HG02852 (cell line): ENCODE results near the gene HNRNPLL.
A peak's percentile ranks its signal among the peaks of the same experiment; 100 is the strongest.
"Not testable (repeated sequence)": the region's sequence is repeated elsewhere in the genome, so short reads cannot be mapped to it uniquely, and the experiment has no call there.

ENCODE experiments used
- ATAC-seq: cut with Tn5 transposase; IDR thresholded peaks from one replicate; pipeline ENCODE4 v1.9.1; 2021; ENCODE audit warnings: mild to moderate bottlenecking, moderate library complexity; ENCODE audit not compliant: unreplicated experiment

Gene HNRNPLL

DNA sequence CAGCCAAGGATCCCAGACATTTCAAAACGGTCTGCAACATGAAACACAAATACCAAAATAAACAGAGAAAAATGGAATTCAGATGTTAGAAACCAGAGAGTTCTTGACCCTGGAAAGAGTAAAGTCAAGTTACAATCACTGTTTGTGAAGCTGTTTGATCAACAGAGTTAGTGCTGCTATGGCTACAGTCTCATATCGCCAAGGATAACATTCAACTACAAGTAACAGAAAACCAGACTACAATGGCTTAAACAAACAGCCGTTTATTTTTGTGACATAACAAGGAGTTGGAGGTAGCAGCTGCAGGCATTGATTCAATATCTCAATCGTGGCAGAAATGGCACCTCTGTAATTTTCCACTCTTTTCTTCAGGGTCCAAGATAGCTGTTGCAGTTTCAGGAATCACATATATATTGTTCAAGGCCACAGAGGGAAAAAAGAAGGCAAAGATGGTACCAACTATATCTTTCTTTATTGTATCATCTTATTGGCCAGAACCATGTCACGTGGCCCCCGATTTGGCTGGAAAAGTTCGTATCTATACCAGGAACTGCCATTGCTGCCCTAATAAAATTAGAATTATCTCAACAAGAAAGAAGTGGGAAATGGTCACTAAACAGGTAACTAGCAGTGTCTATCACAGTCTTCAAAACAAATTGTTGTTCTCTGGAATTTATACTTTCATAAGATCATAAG lies 17.7 kb upstream of the HNRNPLL start:
- ATAC-seq: no peak

DNA sequence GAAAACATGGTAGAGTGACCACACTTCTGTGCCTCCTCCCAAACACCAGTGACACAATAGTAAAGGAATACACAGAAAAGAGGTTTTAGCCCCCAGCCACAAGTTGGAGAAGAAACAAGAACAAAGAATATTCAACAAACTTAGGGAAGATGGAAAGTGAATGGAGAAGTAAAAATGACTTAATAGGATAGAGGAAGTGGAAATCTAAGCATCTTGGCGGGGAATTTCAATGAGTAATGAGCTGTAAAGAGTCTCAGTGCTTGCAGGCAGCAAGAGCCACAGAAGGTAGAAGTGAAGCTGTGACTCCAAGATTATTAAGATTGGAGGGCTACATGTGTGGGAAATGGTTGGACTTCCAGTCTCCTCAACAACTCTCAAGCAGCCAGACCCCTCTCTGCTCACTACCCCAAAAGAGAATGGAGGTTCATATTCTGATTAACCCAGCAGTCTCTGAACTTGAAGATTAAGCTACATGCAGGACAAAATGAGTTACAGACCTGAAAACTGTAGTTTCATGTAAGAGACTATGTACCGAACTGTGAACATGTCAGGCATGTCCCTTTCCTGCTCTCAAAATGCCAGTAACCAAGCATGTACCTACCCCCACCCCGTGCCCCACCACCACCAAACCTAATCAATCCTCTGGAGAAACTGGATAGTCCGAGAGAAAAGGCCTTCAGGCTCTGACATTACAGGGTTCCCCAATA lies 16.9 kb upstream of the HNRNPLL start:
- ATAC-seq: peak; percentile 66

DNA sequence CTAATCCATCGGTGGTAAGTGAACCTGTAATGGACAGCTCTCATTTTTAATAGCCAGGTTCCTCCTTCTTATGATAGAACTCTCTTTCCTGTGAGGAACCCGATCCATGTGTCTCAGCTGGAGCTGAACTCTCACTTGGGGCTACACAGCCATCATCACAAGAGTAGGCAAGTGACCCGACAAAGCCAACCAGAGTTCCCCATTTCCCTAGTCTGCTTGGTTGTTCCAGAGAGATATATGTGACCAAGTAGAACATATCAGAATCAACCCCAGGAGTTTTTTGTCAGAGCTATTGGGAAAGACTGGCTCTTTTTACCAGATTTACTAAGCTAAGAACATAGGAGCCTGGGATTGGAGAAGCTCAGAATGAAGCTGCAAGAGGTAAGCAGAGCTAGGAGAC lies 14.6 kb upstream of the HNRNPLL start:
- no peak for ATAC-seq

DNA sequence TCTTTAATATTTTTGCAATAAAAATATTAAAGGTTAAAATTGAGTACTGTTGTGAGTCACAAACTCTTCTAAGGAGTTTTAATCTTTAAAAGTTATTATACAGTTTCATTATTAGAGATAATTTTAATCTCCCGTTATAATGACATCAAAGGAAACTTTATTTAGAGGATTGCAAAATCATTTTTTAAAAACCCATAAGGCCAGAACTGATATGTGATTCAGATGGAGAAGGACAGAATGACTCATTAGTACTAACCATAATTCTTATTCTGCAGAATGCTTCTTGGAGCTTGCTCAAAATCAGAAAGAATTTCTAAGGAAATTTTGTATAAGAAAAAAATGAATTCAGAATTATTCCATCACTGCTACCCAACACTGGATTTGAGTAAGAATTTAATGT lies 12.5 kb upstream of the HNRNPLL start:
- ATAC-seq: no peak

DNA sequence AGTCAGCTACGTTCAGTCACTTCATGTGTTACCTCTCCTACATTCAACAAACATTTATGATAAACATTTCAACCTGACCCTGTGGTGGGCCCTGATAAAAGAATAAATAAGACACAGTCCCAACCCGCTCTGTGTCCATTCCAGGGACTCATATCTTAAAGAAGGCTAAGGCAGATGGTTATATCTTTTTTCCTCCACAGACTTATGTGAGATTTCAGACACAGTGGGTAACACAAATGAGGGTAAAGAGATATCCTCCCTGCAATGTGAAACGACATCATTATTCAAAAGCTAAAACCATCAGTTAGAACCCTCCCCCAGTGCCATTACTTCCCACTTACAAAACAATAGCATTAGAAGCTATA lies 11.1 kb upstream of the HNRNPLL start:
- ATAC-seq: no peak

DNA sequence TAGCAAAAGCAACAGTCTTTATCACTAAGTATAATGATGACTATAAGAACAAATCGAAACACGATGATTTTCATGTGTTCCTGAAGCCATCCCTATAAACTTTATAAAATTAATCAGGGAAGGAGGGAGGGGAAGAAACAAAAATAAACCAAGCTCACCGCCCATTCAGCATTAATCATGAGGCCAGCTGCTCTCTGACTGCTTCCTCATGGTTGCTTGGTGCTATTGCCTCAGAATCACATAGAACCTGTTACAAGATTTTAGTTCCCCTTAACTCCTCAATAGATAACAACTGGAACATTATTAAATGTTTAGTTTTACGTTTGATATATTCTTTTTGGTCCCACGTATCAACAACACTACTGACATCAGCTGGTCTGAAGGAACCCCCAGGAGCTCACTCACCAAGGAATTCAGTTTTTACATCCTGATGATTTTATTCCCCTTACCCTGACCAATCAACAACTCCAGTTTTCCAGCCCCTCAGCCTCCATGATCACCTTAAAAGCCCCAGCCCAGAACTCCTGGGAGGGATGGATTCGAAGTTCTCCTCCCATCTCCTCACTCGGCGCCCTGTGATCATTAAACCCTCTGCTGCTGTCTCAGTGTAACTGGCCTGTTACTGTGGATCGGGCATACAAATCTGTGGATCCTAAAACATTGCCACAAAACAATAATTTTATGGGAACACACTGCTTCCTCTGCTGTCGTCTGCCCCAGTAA lies 10.6 kb upstream of the HNRNPLL start:
- no peak for ATAC-seq

DNA sequence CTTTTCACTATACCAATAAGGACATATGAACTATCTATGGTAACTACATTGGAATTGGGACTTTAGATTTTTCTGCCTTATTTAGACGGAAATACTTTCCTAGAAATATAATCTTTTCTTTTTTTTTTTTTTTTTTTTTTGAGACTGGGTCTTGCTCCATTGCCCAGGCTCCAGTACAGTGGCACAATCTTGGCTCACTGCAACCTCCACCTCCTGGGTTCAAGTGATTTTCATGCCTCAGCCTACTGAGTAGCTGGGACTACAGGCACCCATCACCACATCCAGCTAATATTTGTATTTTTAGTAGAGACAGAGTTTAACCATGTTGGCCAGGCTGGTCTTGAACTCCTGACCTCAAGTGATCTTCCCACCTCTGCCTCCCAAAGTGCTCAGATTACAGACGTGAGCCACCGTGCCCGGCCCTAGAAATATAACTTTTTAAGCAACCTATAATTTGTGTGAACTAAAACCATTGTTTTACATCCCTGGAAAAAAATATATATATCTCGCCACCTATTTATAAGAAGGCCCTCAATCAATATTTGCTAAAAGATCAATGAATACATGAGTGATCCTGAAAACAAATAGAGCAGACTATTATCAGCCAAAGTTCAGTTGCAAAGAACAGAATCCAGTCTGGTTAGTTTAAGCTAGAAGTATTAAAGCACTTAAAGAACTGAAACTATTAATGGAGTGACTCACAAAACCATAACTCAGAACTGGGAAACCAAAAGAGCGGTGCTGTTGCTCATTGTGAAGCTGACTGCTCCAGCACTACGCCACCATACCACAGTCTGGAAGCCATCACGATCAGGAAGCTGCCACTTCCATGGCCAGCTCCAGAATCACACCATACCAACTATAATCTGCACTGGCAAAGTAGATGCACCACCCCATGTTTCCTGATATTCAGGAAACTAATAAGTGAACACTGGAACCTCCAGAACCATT lies 8.4 kb upstream of the HNRNPLL start:
- ATAC-seq: peak; percentile 69

DNA sequence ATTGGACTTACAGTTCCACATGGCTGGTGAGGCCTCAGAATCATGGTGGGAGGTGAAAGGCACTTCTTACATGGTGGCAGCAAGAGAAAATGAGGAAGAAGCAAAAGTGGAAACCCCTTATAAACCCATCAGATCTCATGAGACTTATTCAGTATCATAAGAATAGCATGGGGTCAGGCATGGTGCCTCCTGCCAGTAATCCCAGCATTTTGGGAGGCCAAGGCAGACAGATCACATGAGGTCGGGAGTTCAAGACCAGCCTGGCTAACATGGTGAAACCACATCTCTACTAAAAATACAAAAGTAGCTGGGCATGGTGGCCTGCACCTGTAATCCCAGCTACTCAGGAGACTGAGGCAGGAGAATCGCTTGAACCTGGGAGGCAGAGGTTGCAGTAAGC lies 6.5 kb upstream of the HNRNPLL start:
- not testable (repeated sequence) for ATAC-seq

DNA sequence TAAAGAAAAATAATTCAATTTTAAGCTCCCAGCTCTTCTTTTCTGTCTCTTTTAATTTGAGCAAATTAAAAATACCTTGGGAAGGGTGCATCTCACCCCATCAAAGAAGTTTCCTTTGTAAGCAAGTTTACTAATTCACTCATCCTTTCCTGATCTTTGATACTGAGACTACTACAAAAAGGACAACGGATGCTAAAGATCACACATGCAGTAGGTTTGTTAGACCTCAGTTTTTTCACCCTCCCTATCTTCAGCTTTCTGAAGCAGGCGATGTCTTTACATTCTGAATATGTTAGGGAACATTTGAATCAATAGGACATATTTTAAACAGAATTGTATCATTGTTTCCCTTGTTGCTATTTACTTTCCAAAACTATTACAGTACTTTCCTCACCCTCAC lies 6.0 kb upstream of the HNRNPLL start:
- no peak for ATAC-seq

DNA sequence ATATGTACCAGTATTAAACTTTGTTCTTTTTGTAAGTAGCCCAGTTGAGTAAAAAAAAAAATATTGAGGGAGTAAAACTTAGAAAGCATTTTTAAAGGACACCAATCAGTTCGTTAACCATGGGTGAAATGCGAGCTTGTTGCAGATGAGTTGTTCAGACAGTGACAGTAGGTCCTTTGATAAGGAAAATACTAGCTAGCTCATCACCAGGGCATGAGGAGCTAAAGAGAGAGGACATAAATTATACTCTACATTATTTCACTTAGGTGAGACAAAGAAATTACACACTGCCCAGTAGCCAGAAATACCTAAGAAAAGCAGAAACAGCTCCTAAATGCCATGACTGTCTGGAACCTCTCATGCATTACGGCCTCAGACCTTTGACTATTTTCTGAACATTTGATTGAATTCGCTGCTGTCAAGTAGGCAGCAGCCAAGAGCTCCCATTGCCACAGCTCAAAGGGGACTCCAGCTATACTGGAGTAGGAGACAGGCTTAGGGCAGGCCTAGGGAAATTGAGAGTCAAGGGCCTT lies 2.6 kb upstream of the HNRNPLL start:
- no peak for ATAC-seq

DNA sequence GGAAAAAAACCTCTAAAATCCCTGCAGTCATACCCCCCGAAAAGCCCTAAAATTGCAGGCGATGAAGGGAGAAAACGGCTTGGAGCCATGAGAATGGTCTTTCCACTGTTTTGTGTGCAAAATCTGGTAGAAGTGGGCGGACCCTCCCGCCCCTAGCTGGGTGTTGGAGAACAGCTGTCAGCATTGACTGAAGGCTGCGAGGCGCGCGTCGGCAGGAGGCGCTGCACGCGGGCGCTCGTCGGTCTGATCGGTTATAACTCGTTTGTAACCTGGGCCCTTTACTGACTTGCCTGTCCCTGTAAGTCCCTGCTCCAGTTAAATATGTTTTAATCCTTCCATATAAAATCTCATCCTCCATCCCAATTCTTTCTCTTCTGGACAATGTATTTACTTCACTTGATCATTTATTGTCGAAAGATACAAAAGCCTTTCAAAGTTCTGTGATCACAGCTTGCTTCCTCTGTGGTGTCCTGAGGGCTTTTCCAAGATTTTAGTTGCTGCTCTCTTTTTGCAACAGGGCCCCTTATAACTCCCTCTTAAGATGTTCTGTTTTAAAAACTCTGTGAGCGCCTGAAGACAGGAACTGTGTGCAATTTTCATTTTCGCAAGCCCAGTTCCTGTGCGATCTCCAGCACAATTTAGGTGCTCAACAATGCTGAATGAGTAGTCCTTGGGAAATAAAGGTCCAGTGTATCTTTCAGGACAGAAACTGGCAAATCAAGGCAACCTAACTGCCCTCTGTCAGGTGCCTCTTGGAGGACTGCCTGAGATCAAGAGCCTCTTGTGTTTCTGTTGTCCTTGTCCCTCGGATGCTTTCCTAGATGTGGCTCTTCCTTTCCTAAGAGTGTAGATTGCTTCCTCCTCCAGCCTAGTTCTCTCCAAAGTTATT lies 918 bp upstream of the HNRNPLL start:
- peak; percentile 41 for ATAC-seq

DNA sequence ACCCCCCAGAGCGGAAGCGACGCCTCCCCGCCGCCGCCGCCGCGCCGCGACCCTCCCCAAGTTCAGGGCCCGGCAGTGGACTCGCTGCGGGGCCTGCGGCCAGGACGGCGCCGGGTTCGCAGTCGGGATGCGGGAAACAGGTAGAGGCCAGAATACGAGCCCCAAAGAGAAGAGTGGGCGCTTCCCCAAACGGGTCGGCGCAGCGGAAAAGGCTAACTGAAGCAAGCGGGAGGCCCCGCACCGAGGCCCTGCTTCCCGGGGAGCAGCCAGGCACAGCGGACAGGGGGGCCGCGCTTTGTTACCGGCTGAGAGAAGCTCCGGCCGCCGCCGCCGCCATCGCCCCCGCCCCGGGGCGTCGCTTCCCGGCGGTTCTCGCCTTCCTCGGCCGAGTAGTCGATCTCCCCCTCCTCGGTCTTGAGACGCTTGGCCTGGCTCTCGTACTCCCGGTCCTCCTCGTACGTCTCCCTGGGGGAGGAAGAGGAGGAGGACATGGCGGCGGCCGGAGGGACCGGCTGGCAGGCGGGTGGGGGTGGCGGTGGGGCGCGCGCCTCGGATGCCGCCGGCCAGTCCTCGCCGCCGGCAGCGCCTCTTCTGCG lies 494 bp downstream of the HNRNPLL start:
- peak; percentile 34 for ATAC-seq

DNA sequence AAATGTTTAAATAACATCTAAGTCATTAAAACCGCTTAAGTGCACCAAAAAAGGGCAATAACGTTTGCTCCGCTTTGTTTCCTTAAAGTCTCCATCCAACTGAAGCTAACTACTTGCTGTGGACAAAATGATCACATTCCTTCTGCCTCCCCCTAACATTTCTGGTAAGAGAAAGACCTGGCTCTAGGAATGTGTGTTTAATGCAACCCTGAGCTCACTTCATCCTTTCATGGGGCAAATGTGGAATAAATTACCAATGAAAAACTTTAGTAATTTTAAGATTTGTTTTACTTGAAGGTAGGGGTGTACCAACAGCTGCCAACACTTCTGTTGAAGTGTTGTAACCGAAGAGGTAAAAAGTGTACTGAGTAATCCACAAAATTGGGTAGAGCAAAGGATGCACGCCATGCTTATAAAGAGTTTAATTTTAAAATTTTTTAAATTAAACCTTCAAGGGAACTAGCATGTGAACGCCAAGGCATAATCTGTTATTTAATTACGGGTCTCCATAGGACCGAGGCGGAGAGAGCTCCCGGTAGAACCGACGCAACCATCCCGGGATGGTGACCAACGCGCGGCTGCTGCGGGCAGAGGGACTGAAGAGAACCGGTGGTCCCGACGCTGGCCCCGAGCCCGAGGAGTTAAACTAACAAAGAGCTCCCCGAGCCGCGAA lies 1.1 kb downstream of the HNRNPLL start:
- ATAC-seq: no peak

DNA sequence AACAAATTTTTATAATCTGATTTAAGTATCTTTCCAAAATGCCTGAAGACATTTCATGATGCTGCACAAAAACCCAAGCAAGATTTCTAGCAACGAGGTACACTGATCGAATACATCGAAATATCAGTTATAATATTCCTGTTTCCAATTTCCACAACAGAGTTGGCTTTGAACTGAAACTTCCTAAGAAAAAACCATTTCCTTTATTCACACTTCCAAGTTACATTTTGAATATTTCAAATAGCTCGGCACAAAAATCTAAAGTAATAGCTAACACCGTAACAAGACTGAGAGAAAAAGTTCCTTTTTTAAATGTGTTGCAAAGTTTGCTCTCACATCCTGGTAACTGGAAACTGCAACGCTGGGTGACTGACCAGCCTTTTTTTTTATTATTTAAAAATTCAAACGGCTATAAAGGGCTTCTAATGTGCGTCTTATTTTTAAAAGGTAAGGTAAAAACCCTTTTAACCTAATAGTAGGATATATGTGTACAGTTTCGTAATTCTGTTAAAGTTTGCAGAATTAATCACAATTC lies 1.7 kb downstream of the HNRNPLL start:
- no peak for ATAC-seq

DNA sequence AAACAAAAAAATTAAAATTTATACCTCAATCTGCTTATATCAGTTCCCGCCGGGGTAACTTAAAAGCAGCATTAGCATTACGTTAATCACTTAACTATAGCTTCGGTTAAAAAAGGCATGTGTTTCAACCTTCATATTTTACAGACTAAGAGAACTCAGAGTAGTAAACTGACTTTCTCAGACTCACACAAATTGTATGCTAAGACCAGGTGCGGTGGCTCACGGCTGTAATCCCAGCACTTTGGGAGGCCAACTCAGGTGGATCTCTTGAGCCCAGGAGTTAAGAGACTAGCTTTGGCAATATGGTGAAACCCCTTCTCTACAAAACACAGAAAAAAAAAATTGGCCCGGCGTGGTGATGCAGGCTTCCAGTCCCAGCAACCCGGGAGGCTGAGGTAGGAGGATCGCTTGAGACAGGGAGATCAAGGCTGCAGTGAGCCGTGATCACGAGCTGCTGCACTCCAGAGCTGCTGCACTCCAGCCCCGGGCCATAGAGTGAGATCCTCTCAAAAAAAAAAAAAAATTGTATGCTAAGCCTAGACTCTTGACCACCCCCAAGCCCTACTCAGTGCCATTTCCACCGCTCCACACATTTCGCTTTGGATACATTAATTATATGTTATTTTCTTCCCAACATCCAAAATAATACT lies 2.4 kb downstream of the HNRNPLL start:
- no peak for ATAC-seq

DNA sequence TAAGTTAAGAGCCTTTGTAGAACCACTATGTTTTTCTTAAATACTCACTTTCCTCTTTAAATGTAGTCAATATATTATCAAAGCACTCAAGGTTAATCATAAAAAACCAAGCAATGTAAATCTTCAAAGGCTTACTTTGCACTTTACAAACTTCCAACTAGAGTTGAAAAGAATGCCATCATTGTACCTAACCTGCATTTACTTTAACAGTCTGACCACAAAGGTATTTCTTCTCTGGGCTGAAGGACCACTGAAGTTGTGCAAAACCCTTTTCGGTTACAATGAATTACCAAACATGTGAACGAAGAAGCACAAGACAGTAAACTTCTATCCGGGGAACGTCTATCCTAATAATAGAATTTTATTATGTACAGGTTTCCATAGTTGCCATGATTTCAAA lies 3.0 kb downstream of the HNRNPLL start:
- no peak for ATAC-seq

DNA sequence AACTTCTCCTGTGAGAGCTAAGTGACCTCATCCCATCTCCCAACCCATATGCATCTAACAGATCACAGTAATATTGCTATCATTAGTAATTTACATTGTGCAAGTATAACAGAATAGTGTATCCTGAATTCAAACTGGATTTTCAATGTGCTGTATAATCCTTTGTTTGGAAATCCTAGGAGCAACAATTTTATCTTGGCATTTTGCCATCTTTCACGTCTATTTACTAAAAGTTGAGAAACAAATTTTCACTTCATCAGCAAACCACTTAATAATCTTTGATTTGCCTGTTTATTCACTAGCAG lies 3.8 kb downstream of the HNRNPLL start:
- ATAC-seq: no peak
